ENCODE measurements around the gene CCDC116. TPM values are rescaled to one million over a fixed set of nuclear protein-coding genes. Genes with fewer than 3 reads are reported as not detected.
A peak's percentile ranks its signal among the peaks of the same experiment; 100 is the strongest.

Gene CCDC116
- total RNA-seq, 2 donors from 2014 or later = 0.46 to 0.84 TPM

DNA sequence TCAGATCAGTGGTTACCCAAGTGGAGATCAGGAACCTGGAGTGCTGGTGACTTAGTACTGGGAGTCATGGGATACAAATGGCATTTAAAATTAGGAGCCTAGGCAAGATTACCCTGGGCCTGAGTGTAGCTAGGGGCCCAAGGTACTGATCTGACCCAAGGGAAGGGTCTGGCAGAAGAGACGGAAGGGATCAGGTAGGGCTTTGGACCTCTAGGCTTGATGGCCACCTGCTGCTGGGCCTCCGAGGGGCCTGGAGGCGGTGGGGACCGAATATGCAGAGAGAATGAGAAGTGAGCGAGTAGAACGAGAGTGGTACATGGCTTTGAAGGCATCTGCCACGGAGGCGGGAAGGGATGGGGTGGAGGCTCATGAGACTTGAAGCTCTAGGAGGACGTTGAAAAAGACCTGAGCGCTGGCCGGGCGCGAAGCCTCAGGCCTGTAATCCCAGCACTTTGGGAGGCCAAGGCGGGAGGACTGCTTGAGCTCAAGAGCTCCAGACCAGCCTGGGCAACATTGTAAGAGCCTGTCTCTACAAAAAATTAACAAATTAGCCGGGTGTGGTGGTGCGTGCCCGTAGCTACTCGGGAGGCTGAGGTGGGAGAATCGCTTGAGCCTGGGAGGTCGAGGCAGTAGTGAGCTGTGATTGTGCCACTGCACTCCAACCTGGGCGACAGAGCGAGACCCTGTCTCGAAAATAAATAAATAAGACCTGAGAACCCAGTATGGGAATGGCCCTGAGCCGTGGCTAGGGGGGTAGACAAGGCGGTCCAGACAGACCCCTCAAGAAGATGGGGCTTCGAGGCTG, 32.7 kb downstream of the CCDC116 start:
- 74 to 78% methylated on average over 19 to 26 of the region's 26 CpGs for WGBS, 2 experiments (ENCODE audit: insufficient coverage in 1 of 2, insufficient read length in 1 of 2)
- Histone ChIP-seq H3K9me3 (ENCODE audit: control insufficient read depth, low read length) (no peaks in the 10 kb centered on the region), H3K4me3 (ENCODE audit: low read length) (peak overlapping the region; percentile 84), H3K27ac (ENCODE audit: low read depth, low read length) (no peak overlapping the region), H3K36me3 (ENCODE audit: control insufficient read depth, insufficient read depth, low read length) (peaks cover 3% of the 10 kb centered on the region), H3K9ac (ENCODE audit: extremely low read depth, low read length, poor library complexity, severe bottlenecking) (peak overlapping the region; percentile 76), H3K27me3 (ENCODE audit: control insufficient read depth, insufficient read depth, low read length, poor library complexity, severe bottlenecking) (peaks cover 13% of the 10 kb centered on the region), H3K4me1 (ENCODE audit: control insufficient read depth, insufficient read depth, low read length) (no peaks in the 10 kb centered on the region)
- peak overlapping the region; percentile 99 for H3K27ac Mint-ChIP-seq
- DNase-seq = no peak
- H3K4me3 Mint-ChIP-seq = peak overlapping the region; percentile 97
- no peak for TF ChIP-seq CTCF (conservative IDR thresholded peaks at IDR 0.05)
- H3K4me1 Mint-ChIP-seq = peaks cover 3% of the 10 kb centered on the region
- peaks cover 34% of the 10 kb centered on the region for H3K27me3 Mint-ChIP-seq (ENCODE audit: insufficient read depth)
- H3K9me3 Mint-ChIP-seq = no peaks in the 10 kb centered on the region
- H3K36me3 Mint-ChIP-seq (ENCODE audit: low read depth) = peaks cover 5% of the 10 kb centered on the region

- WGBS, 2 experiments (ENCODE audit: insufficient coverage in 1 of 2, insufficient read length in 1 of 2) = 61 to 65% methylated on average over 16 of the region's 16 CpGs
- peak overlapping the region; percentile 84 for H3K4me3 ChIP-seq (ENCODE audit: low read length)
- Mint-ChIP-seq H3K4me1 (peaks cover 3% of the 10 kb centered on the region), H3K9me3 (no peaks in the 10 kb centered on the region), H3K27me3 (ENCODE audit: insufficient read depth) (peaks cover 19% of the 10 kb centered on the region), H3K36me3 (ENCODE audit: low read depth) (peaks cover 19% of the 10 kb centered on the region), H3K27ac (peak overlapping the region; percentile 85), H3K4me3 (peak overlapping the region; percentile 97)
- H3K9ac ChIP-seq (ENCODE audit: extremely low read depth, low read length, poor library complexity, severe bottlenecking) = peak overlapping the region; percentile 76
- peaks cover 4% of the 10 kb centered on the region for H3K27me3 ChIP-seq (ENCODE audit: control insufficient read depth, insufficient read depth, low read length, poor library complexity, severe bottlenecking)
- H3K27ac ChIP-seq (ENCODE audit: low read depth, low read length) = no peak overlapping the region
- no peaks in the 10 kb centered on the region for H3K9me3 ChIP-seq (ENCODE audit: control insufficient read depth, low read length)
- no peak for TF ChIP-seq CTCF (conservative IDR thresholded peaks at IDR 0.05)
- DNase-seq = no peak
- H3K4me1 ChIP-seq (ENCODE audit: control insufficient read depth, insufficient read depth, low read length) = no peaks in the 10 kb centered on the region
- H3K36me3 ChIP-seq (ENCODE audit: control insufficient read depth, insufficient read depth, low read length) = peaks cover 18% of the 10 kb centered on the region
These were observed 34.2 kb downstream of the CCDC116 start for GRCh38 chr22:21666786-21667185.

GRCh38 chr22:21669026-21669425, 36.5 kb downstream of the CCDC116 start:
- Mint-ChIP-seq H3K4me1 (peaks cover 3% of the 10 kb centered on the region), H3K4me3 (no peak overlapping the region), H3K27ac (no peak overlapping the region)

More at GRCh38 chr22:21669026-21669425, 36.5 kb downstream of the CCDC116 start:
- Histone ChIP-seq H3K27me3 (ENCODE audit: control insufficient read depth, insufficient read depth, low read length, poor library complexity, severe bottlenecking) (no peaks in the 10 kb centered on the region), H3K9me3 (ENCODE audit: control insufficient read depth, low read length) (no peaks in the 10 kb centered on the region), H3K4me3 (ENCODE audit: low read length) (no peak overlapping the region), H3K9ac (ENCODE audit: extremely low read depth, low read length, poor library complexity, severe bottlenecking) (no peak overlapping the region), H3K27ac (ENCODE audit: low read depth, low read length) (no peak overlapping the region), H3K4me1 (ENCODE audit: control insufficient read depth, insufficient read depth, low read length) (no peaks in the 10 kb centered on the region), H3K36me3 (ENCODE audit: control insufficient read depth, insufficient read depth, low read length) (peaks cover 39% of the 10 kb centered on the region)
- DNase-seq = no peak
- Mint-ChIP-seq H3K36me3 (ENCODE audit: low read depth) (peaks cover 38% of the 10 kb centered on the region), H3K27me3 (ENCODE audit: insufficient read depth) (peaks cover under 1% of the 10 kb centered on the region), H3K9me3 (no peaks in the 10 kb centered on the region)
- 86 to 92% methylated on average over 7 to 9 of the region's 9 CpGs for WGBS, 2 experiments (ENCODE audit: insufficient coverage in 1 of 2, insufficient read length in 1 of 2)
- TF ChIP-seq CTCF (conservative IDR thresholded peaks at IDR 0.05) = no peak
